ENCODE results near the gene NDUFS7. TPM values are rescaled to one million over a fixed set of nuclear protein-coding genes. Genes with fewer than 3 reads are reported as not detected.

Gene NDUFS7
- total and polyA plus RNA-seq, 9 donors: 67.7 to 106 (median 89.2) TPM

GRCh38 chr19:1409204-1410005, 25.7 kb downstream of the NDUFS7 start:
- H3K4me3 ChIP-seq (ENCODE audit: low read length): peak overlapping the region; percentile 97
- DNase-seq: no peak
- peak overlapping the region; percentile 88 for H3K27ac ChIP-seq (ENCODE audit: low read length)
- peaks cover 48% of the 10 kb centered on the region for H3K4me1 ChIP-seq (ENCODE audit: control insufficient read depth, insufficient read depth, low read length)
- no peaks in the 10 kb centered on the region for H3K27me3 ChIP-seq (ENCODE audit: control insufficient read depth, insufficient read depth, low read length)
- WGBS (ENCODE audit: insufficient coverage): 66% methylated on average over 21 of the region's 33 CpGs
- H3K9me3 ChIP-seq (replicated peaks; ENCODE audit: control insufficient read depth, low read depth, low read length): no peaks in the 10 kb centered on the region
- peaks cover 25% of the 10 kb centered on the region for H3K36me3 ChIP-seq (ENCODE audit: control insufficient read depth, insufficient read depth, low read length)

GRCh38 chr19:1410136-1410786, 26.6 kb downstream of the NDUFS7 start:
- Histone ChIP-seq H3K27ac (ENCODE audit: low read length) (no peak overlapping the region), H3K4me3 (ENCODE audit: low read length) (no peak overlapping the region), H3K9me3 (replicated peaks; ENCODE audit: control insufficient read depth, low read depth, low read length) (no peaks in the 10 kb centered on the region), H3K27me3 (ENCODE audit: control insufficient read depth, insufficient read depth, low read length) (no peaks in the 10 kb centered on the region), H3K36me3 (ENCODE audit: control insufficient read depth, insufficient read depth, low read length) (peaks cover 28% of the 10 kb centered on the region), H3K4me1 (ENCODE audit: control insufficient read depth, insufficient read depth, low read length) (peaks cover 53% of the 10 kb centered on the region)
- 71% methylated on average over 20 of the region's 23 CpGs for WGBS (ENCODE audit: insufficient coverage)
- no peak for DNase-seq

DNA sequence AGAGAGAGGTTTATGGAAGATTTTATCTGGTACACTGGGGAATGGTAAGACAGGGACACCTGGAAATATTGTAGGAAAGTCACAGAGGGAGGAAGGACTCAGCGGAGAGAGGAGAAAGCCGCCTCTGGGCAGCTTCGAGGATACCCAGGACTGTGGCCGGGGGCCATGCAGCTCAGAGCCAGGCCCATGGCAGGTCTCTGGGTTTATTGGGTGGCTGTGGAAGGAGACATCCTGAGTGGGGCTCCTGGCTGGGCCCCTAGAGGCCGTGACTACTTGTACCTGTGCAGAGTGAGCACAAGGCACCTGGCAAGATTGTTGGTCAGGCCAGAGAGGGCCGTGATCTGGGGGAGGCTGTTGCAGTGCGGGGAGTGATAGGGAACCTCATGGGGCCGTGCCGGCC, 27.1 kb downstream of the NDUFS7 start:
- WGBS (ENCODE audit: insufficient coverage): 81% methylated on average over 9 of the region's 9 CpGs
- DNase-seq: no peak
- Histone ChIP-seq H3K4me3 (ENCODE audit: low read length) (no peak overlapping the region), H3K27ac (ENCODE audit: low read length) (no peak overlapping the region), H3K27me3 (ENCODE audit: control insufficient read depth, insufficient read depth, low read length) (no peaks in the 10 kb centered on the region), H3K9me3 (replicated peaks; ENCODE audit: control insufficient read depth, low read depth, low read length) (no peaks in the 10 kb centered on the region), H3K4me1 (ENCODE audit: control insufficient read depth, insufficient read depth, low read length) (peaks cover 59% of the 10 kb centered on the region), H3K36me3 (ENCODE audit: control insufficient read depth, insufficient read depth, low read length) (peaks cover 28% of the 10 kb centered on the region)

DNA sequence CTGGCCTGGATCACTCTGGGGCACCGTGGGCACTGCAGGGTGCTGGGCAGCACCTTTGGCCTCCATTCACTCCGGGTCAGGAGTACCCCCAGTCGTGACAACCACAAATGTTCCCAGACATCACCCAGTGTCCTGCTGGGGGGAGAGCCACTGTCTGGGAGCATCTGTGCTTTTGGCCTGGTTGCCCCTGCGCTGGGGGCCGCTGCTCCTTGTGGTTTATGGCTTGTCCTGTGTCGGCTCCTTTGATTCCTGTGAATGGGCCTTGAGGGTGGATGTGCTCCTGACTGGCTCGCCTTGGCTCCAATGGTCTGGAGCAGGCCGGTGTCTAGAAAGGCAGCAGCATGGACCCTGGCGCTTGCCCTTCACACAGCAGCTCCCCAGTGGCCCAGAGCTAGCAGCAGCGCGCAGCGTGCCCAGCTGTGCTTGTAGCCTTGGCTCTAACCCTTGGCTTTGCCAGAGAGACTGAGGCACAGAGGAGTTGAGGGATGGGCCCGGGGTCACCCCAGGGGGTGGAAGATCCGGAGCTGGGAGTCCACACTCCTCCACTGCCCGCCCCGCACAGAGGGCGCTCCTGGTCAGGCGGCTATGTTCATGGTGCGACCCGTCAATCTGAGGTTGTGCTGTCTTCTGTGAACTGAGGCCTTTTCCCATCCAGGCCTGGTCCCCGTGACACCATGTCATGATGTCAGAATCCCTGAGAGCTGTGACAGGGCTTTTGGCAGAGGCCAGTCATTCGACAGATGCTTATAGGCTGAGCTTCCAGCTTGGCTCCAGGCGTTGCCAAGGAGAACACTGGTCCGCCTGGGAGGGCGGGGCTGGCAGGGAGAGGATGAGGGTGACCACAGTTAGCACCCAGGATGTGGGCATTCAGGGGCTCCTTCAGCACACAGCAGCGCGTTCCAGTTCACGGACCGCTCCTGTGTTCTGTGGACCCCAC, 27.8 kb downstream of the NDUFS7 start:
- Histone ChIP-seq H3K27ac (ENCODE audit: low read length) (peak overlapping the region; percentile 65), H3K9me3 (replicated peaks; ENCODE audit: control insufficient read depth, low read depth, low read length) (no peaks in the 10 kb centered on the region), H3K27me3 (ENCODE audit: control insufficient read depth, insufficient read depth, low read length) (no peaks in the 10 kb centered on the region), H3K4me3 (ENCODE audit: low read length) (no peak overlapping the region), H3K4me1 (ENCODE audit: control insufficient read depth, insufficient read depth, low read length) (peaks cover 64% of the 10 kb centered on the region), H3K36me3 (ENCODE audit: control insufficient read depth, insufficient read depth, low read length) (peaks cover 33% of the 10 kb centered on the region)
- 60% methylated on average over 21 of the region's 29 CpGs for WGBS (ENCODE audit: insufficient coverage)
- DNase-seq: peak; percentile 80

DNA sequence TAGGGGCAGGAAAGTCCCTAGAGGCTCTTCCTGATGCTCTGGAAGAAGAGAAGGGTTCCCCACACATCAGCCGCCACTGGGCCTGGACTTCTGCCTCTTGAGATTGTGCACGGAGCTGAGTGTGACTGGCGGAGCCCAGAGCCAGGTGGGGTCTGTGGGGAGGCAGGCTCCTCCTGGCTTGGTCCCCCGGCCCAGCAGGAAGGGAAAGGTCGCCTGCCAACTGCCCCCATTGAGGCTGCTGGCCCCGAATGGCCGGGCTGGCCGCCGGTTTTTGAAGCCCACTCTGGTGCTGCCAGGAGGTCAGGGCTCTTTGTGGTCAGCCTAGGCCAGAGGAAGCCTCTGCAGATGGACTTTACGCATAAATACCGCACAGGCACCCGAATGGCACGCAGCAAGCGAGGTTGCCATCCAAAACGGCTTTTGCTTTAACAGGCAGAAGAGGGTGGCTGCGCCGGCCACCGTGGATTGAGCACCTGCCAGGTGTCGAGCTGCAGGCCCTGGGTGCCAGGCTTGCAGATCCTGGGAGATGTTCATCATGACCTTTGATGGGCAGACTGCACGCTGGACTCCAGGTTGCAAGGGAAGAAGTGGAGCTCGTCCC, 28.7 kb downstream of the NDUFS7 start:
- H3K27me3 ChIP-seq (ENCODE audit: control insufficient read depth, insufficient read depth, low read length): no peaks in the 10 kb centered on the region
- peaks cover 68% of the 10 kb centered on the region for H3K4me1 ChIP-seq (ENCODE audit: control insufficient read depth, insufficient read depth, low read length)
- DNase-seq: no peak
- no peaks in the 10 kb centered on the region for H3K9me3 ChIP-seq (replicated peaks; ENCODE audit: control insufficient read depth, low read depth, low read length)
- H3K36me3 ChIP-seq (ENCODE audit: control insufficient read depth, insufficient read depth, low read length): peaks cover 37% of the 10 kb centered on the region
- no peak overlapping the region for H3K27ac ChIP-seq (ENCODE audit: low read length)
- WGBS (ENCODE audit: insufficient coverage): 72% methylated on average over 18 of the region's 21 CpGs
- no peak overlapping the region for H3K4me3 ChIP-seq (ENCODE audit: low read length)

DNA sequence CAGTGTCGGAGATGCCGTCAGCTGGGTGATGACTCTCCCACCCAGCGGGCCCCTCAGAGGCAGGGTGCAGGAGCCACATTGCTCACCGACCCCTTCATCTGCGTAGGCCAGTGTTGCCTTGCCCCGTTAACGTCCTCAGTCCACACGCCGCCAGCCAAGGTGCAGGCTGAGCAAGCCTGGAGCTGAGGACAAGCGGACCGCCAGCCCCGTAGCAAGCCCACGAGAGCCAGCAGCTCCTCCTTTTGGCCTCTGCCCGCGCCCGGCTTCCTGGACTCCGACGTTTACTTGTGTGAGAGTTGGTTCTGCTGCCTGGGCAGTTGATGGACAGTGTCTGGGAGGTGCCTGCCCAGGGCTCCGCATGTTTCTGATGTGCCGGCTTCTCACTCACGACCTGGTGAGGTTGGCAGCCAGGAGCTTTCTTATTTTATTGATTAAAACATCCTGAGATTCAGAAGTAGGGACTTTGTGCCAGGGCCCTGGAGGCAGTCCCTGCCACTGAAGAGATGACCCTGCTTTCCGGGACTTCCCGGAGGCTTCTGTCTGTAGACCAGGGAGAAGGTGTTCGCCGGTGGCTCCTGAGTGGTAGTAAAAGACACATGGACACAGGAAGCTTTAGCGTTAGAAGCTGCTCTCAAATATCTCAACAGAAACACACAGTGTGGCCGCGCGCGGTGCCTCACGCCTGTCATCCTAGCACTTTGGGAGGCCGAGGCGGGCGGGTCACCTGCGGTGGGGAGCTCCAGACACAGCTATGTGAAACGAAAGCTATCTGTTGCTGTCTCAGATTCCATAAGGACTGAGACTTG, 29.5 kb downstream of the NDUFS7 start:
- Histone ChIP-seq H3K36me3 (ENCODE audit: control insufficient read depth, insufficient read depth, low read length) (peaks cover 41% of the 10 kb centered on the region), H3K9me3 (replicated peaks; ENCODE audit: control insufficient read depth, low read depth, low read length) (no peaks in the 10 kb centered on the region), H3K4me1 (ENCODE audit: control insufficient read depth, insufficient read depth, low read length) (peaks cover 70% of the 10 kb centered on the region), H3K27ac (ENCODE audit: low read length) (no peak overlapping the region), H3K27me3 (ENCODE audit: control insufficient read depth, insufficient read depth, low read length) (no peaks in the 10 kb centered on the region), H3K4me3 (ENCODE audit: low read length) (no peak overlapping the region)
- DNase-seq: no peak
- 80% methylated on average over 15 of the region's 36 CpGs for WGBS (ENCODE audit: insufficient coverage)

DNA sequence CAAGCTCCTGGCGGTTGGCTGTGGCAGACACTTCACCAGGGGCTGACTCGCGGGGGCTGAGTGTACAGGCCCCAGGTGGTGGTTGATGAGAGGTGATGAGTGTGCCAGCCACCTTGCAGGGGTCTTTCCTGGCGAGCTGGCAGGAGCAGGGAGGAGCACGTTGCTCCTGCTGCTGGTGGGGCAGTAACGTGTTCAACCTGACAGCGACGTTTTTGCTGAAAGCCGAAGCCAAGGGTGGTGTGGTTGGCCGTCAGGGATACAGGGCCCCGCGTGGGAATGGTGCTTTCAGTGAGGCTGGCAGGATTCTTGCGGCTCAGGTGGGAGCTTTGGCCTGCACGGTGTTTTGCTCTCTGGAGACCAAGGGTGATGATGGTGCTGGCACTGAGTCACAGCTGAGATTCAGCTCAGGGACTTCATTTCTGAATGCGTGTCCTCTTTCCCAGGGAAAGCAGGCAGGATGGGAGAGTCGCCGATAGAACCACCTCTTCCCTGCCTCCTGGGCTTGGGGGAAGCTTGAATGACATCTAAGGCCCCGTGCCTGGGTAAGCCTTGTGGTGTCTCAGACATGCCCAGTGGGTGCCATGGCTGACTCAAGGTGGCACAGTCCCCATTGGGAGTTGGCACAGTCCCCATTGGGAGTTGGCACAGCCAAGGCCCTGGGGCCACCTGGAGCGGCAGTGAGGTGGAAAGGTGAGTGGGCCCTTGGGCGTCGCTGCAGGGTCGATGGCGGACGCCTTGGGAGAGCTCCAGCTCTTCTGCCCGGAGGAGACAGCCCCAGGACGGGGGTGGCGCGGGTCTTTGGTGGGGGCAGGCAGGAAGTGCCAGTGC, 32.5 kb downstream of the NDUFS7 start:
- Histone ChIP-seq H3K4me1 (ENCODE audit: control insufficient read depth, insufficient read depth, low read length) (peaks cover 45% of the 10 kb centered on the region), H3K27me3 (ENCODE audit: control insufficient read depth, insufficient read depth, low read length) (no peaks in the 10 kb centered on the region), H3K4me3 (ENCODE audit: low read length) (no peak overlapping the region), H3K36me3 (ENCODE audit: control insufficient read depth, insufficient read depth, low read length) (peaks cover 57% of the 10 kb centered on the region), H3K27ac (ENCODE audit: low read length) (peak overlapping the region; percentile 38), H3K9me3 (replicated peaks; ENCODE audit: control insufficient read depth, low read depth, low read length) (no peaks in the 10 kb centered on the region)
- no peak for DNase-seq
- WGBS (ENCODE audit: insufficient coverage): 54% methylated on average over 20 of the region's 28 CpGs

GRCh38 chr19:1417145-1417544, 33.4 kb downstream of the NDUFS7 start:
- Histone ChIP-seq H3K27me3 (ENCODE audit: control insufficient read depth, insufficient read depth, low read length) (no peaks in the 10 kb centered on the region), H3K4me3 (ENCODE audit: low read length) (no peak overlapping the region), H3K9me3 (replicated peaks; ENCODE audit: control insufficient read depth, low read depth, low read length) (no peaks in the 10 kb centered on the region), H3K4me1 (ENCODE audit: control insufficient read depth, insufficient read depth, low read length) (peaks cover 42% of the 10 kb centered on the region), H3K36me3 (ENCODE audit: control insufficient read depth, insufficient read depth, low read length) (peaks cover 65% of the 10 kb centered on the region), H3K27ac (ENCODE audit: low read length) (no peak overlapping the region)
- no peak for DNase-seq
- 66% methylated on average over 21 of the region's 21 CpGs for WGBS (ENCODE audit: insufficient coverage)

All from muscle of leg (tissue), 11 donors.